Gastroesophageal sphincter (tissue), 4 donors: ENCODE results near the gene MAP2K4. TPM values are rescaled to one million over a fixed set of nuclear protein-coding genes. Genes with fewer than 3 reads are reported as not detected.
A peak's percentile ranks its signal among the peaks of the same experiment; 100 is the strongest.

Source experiments
- ATAC-seq: fragments of 150-250 bp; one replicate; pipeline ENCODE4 v1.9.1; 2016; ENCODE audit warnings: mild to moderate bottlenecking, moderate library complexity
- H3K27ac ChIP-seq, 4 donors: fragments of 200-600 bp; sonication (generic) in 3 of 4; 1 replicate in 3 of 4; 2 replicates in 1 of 4; pipeline ENCODE4 v1.5.1; 2016 to 2019
- H3K27me3 ChIP-seq: fragments of 200-600 bp; sonication (generic); one replicate; pipeline ENCODE4 v1.5.1; 2019
- H3K36me3 ChIP-seq, 2 donors: fragments of 200-600 bp; sonication (generic); one replicate each; pipeline ENCODE4 v1.5.1; 2019; ENCODE audit warnings: control low read depth in 1 of 2
- H3K4me1 ChIP-seq, 3 donors: fragments of 200-600 bp; sonication (generic); 1 replicate in 2 of 3; 2 replicates in 1 of 3; pipeline ENCODE4 v1.5.1; 2016 to 2019; ENCODE audit warnings: control low read depth in 2 of 3
- H3K4me3 ChIP-seq, 2 donors: fragments of 200-600 bp; sonication (generic); one replicate each; pipeline ENCODE4 v1.5.1; 2019; ENCODE audit warnings: mild to moderate bottlenecking in 1 of 2, moderate library complexity in 1 of 2
- H3K9me3 ChIP-seq, 3 donors: fragments of 200-600 bp; sonication (generic); one replicate each; pipeline ENCODE4 v1.5.1; 2017 to 2019; ENCODE audit warnings: control low read depth in 2 of 3
- EP300 ChIP-seq: sonication (generic); formaldehyde crosslinking; IDR thresholded peaks from one replicate; pipeline ENCODE4 v1.6.1; 2017; ENCODE audit warnings: antibody characterized with exemption, mild to moderate bottlenecking
- POLR2A ChIP-seq, 2 donors: fragments of 450-650 bp; IDR thresholded peaks; one replicate each; pipeline ENCODE4 v1.6.1; 2017; ENCODE audit warnings: antibody characterized with exemption in 2 of 2, mild to moderate bottlenecking in 2 of 2, moderate library complexity in 1 of 2
- POLR2AphosphoS5 ChIP-seq: sonication (generic); formaldehyde crosslinking; IDR thresholded peaks from one replicate; pipeline ENCODE4 v1.6.1; 2017; ENCODE audit warnings: antibody characterized with exemption
- WGBS, 2 donors: methylation state at CpG; one replicate each; pipeline ENCODE4 v1.1.5; 2018; ENCODE audit warnings: low coverage in 1 of 2; 5-methylcytosine and 5-hydroxymethylcytosine counted together
- total RNA-seq, 4 donors: library from RNA; depleted of rRNA; stranded (reverse); fragments of >200 nt; gene quantifications; one replicate each; pipeline ENCODE4 v1.1.0, GENCODE V29; 2016
- TF ChIP-seq, protein P1 (sequence below), 4 experiments: fragments of 200-600 bp in 2 of 4; fragments of 450-650 bp in 2 of 4; sonication (generic) in 1 of 4; IDR thresholded peaks; one replicate each; pipeline ENCODE4 v1.5.1; 2017 to 2019; ENCODE audit warnings: antibody characterized with exemption in 4 of 4, mild to moderate bottlenecking in 2 of 4, moderate library complexity in 2 of 4

The MAP2K4 gene
- total RNA-seq, 4 donors from 2014 or later = 25.6 to 37.3 (median 29.6) TPM

DNA sequence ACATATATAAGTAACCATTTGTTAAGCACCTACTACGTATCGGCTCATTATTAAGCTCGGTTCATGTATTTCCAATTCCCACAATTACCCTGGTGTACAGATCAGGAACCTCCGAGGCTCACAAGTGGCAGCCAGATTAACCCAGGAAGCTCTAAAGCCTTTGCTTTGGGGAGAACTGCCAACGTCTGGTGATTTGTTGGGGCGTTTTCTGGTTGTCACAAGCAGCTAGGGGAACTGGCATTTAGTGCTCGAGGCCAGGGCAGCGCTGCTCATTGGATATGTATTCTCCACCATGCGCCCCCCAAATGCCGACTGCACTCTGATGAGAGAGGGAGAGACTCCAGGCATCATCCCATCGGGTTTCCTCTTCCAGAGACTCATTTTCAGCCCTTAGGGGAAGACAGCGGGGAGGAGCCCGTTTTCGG lies 23.9 kb upstream of the MAP2K4 start:
- Histone ChIP-seq H3K4me3 (peak overlapping the region; percentile 83 to 99), H3K9me3 (no peaks in the 10 kb centered on the region), H3K27ac (peak overlapping the region; percentile 91 to 95 (median 92)), H3K27me3 (no peaks in the 10 kb centered on the region), H3K4me1 (peaks cover 0 to 11% (median 0%) of the 10 kb centered on the region in 3 donors), H3K36me3 (peaks cover 0 to 11% of the 10 kb centered on the region in 2 donors)
- TF ChIP-seq, protein P1, sequence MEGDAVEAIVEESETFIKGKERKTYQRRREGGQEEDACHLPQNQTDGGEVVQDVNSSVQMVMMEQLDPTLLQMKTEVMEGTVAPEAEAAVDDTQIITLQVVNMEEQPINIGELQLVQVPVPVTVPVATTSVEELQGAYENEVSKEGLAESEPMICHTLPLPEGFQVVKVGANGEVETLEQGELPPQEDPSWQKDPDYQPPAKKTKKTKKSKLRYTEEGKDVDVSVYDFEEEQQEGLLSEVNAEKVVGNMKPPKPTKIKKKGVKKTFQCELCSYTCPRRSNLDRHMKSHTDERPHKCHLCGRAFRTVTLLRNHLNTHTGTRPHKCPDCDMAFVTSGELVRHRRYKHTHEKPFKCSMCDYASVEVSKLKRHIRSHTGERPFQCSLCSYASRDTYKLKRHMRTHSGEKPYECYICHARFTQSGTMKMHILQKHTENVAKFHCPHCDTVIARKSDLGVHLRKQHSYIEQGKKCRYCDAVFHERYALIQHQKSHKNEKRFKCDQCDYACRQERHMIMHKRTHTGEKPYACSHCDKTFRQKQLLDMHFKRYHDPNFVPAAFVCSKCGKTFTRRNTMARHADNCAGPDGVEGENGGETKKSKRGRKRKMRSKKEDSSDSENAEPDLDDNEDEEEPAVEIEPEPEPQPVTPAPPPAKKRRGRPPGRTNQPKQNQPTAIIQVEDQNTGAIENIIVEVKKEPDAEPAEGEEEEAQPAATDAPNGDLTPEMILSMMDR (IDR thresholded peaks at IDR 0.05) = peak in 2 of 4 experiments; percentile 37
- no peak for TF ChIP-seq EP300
- WGBS, 2 donors = 0 to 3% methylated on average over 4 of the region's 14 CpGs
- ATAC-seq = no peak

DNA sequence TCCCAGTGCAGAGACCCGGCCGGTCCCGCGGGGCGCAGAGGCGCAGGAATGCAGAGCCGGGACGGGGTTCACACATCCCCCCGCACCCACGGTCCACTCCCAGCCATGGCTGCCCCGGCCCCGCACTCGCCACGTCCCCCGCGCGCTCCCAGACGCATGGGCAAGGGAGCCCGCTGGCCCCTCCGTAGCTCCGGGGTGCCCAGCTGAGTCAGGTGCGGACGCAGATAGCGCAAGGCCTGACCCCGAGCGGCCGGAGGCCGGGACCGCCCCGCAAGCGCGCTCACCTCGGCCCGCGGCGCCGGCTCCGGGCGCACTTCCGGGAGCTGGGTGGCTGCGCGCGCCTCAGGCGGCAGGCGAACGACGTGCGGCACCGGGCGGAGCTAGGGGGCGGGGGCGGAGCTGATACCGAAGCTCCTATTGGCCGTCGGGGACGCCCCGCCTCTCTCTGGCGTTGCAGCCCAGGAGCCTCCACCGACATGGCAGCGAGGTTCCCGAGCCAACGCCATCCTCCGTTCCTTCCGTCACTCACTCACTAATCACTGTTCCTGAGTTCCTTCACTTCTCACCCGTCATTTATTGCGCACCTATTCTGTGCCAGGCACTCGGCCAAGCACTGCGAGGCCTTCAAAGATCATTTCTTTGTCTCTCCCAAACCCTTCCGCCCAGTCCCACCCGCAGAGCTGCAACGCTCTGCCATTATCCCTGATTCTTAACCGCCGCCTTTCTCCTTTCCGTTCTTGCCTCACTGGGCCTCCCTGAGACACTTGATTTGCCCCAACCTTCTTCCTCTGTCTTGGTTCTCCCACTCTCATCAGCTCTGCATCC lies 23.3 kb upstream of the MAP2K4 start, which contains the start of gene ZNF18:
Gene ZNF18 (minus strand): TSS at position 329 of the 825 bp plus-strand sequence. CDS start 4,646 bp downstream, outside the sequence.
- TF ChIP-seq POLR2A (IDR thresholded peaks at IDR 0.05) = peak; percentile 99
- TF ChIP-seq EP300 = no peak
- TF ChIP-seq, protein P1 (IDR thresholded peaks at IDR 0.05) = peak in 2 of 4 experiments; percentile 21 to 30
- TF ChIP-seq POLR2AphosphoS5 = peak; percentile 91
- Histone ChIP-seq H3K36me3 (peaks cover 0 to 4% of the 10 kb centered on the region in 2 donors), H3K4me1 (peaks cover 0 to 11% (median 0%) of the 10 kb centered on the region in 3 donors), H3K9me3 (no peaks in the 10 kb centered on the region), H3K27me3 (no peaks in the 10 kb centered on the region), H3K27ac (peak within 1 kb of the TSS; percentile 91 to 95 (median 92)), H3K4me3 (peak within 1 kb of the TSS; percentile 83 to 99)
- WGBS, 2 donors = 0 to 3% methylated on average over 12 to 14 of the region's 74 CpGs
- peak; percentile 99 for ATAC-seq

DNA sequence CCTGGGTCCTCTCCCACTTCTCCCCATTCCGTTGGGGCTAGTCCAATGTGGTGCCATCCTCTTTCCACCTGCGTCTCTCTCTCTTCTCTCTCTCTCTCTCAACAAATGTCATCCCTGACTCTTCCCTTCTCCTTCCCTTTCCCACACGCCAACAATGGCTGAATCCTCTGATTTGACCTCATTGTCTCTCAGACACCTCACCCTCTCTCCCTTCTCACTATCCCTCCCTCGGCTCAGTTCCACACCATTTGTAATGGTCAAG lies 22.8 kb upstream of the MAP2K4 start:
- Histone ChIP-seq H3K9me3 (no peaks in the 10 kb centered on the region), H3K27ac (peak overlapping the region; percentile 64 to 94 (median 91)), H3K4me3 (peak overlapping the region; percentile 83 to 99), H3K36me3 (no peaks in the 10 kb centered on the region), H3K27me3 (no peaks in the 10 kb centered on the region), H3K4me1 (peaks cover 0 to 11% (median 0%) of the 10 kb centered on the region in 3 donors)
- no peak for TF ChIP-seq EP300
- no peak for TF ChIP-seq POLR2AphosphoS5
- no peak for TF ChIP-seq POLR2A (IDR thresholded peaks at IDR 0.05)
- TF ChIP-seq, protein P1 (IDR thresholded peaks at IDR 0.05) = no peak
- no peak for ATAC-seq
- 29 to 63% methylated on average over 1 to 4 of the region's 4 CpGs for WGBS, 2 donors

DNA sequence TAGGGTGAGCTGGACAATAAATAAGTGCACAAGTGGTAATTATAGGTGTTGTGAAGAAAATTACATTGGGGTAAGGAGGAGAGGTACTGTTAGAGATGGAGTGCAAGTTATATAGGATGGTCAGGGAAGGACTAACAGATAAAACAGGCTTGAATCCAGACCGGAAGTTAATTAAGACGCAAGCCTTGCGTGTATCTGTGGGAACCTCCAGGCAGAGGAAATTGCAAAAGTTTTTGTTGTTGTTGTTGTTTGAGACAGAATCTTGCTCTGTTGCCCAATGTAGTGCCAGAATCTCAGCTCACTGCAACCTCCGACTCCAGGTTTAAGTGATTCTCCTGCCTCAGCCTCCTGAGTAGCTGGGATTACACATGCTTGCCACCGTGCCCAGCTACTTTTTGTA lies 21.0 kb upstream of the MAP2K4 start:
- 83 to 84% methylated on average over 3 to 4 of the region's 5 CpGs for WGBS, 2 donors
- H3K4me3 ChIP-seq = no peak overlapping the region
- H3K4me1 ChIP-seq = peaks cover 0 to 11% (median 0%) of the 10 kb centered on the region in 3 donors
- H3K36me3 ChIP-seq = no peaks in the 10 kb centered on the region
- no peak for TF ChIP-seq POLR2AphosphoS5
- TF ChIP-seq, protein P1 (IDR thresholded peaks at IDR 0.05) = no peak
- no peak for TF ChIP-seq POLR2A (IDR thresholded peaks at IDR 0.05)
- no peak for TF ChIP-seq EP300
- ATAC-seq = no peak
- no peaks in the 10 kb centered on the region for H3K9me3 ChIP-seq
- no peak overlapping the region for H3K27ac ChIP-seq
- H3K27me3 ChIP-seq = no peaks in the 10 kb centered on the region

DNA sequence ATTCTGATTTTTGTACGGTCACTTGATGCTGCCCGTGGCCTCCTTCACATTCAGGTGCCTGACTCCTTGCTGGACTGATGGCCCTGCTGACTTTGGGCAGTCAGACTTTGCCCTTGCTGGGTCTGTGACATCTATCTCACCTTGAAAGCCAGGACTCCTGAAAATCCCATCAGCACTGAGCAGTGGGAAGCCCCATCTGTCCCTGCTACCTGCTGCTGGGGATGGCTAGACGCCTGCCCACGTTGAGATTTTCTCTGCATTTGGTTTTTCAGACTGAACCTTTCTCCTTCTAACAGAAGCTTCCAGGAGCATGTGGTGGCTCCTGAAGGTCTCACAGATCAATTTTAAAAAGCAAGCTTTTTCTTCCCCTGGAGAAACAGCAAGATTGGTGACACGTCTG lies 13.2 kb upstream of the MAP2K4 start:
- Histone ChIP-seq H3K27ac (no peak overlapping the region), H3K27me3 (peaks cover 12% of the 10 kb centered on the region), H3K36me3 (no peaks in the 10 kb centered on the region), H3K4me1 (no peaks in the 10 kb centered on the region), H3K4me3 (no peak overlapping the region), H3K9me3 (no peaks in the 10 kb centered on the region)
- 78% methylated on average over 5 of the region's 5 CpGs; no CpG with 5 or more reads in 1 of the 2 donors for WGBS, 2 donors
- TF ChIP-seq POLR2A (IDR thresholded peaks at IDR 0.05) = no peak
- no peak for TF ChIP-seq POLR2AphosphoS5
- no peak for TF ChIP-seq EP300
- TF ChIP-seq, protein P1 (IDR thresholded peaks at IDR 0.05) = no peak
- ATAC-seq = no peak
